ENCODE measurements around the gene ABCD1.
"Not testable (repeated sequence)": the region's sequence is repeated elsewhere in the genome, so short reads cannot be mapped to it uniquely, and the experiment has no call there.

ABCD1 gene

GRCh38 chrX:153724252-153725038, at the start of gene ABCD1, which contains the start of gene BCAP31:
Gene ABCD1, plus strand, starts transcription at chrX:153724856. Its CDS starts 411 bp downstream, at chrX:153725267.
Gene BCAP31, minus strand, starts transcription at chrX:153724387. Its CDS starts 1,143 bp downstream, at chrX:153723244.
- H3K4me2 ChIP-seq = peak within 1 kb of the TSS; percentile 86 to 95 (median 89)
- H3K36me3 ChIP-seq = peaks cover 19 to 41% (median 32%) of the 10 kb centered on the region in 11 experiments
- peak within 1 kb of the TSS; percentile 92 to 99 (median 97) for H3K27ac ChIP-seq
- TF ChIP-seq Cebpa-rat (IDR thresholded peaks at IDR 0.05) = no peak
- H3K9me3 ChIP-seq (replicated peaks in 1 of 11) = peaks cover 12 to 67% (median 41%) of the 10 kb centered on the region in 11 experiments; a peak in 21 of 22 replicates
- peak within 1 kb of the TSS; percentile 84 to 94 (median 91) for H3K9ac ChIP-seq
- peak within 1 kb of the TSS; percentile 65 to 79 (median 76) for H3K4me3 ChIP-seq
- H3K27me3 ChIP-seq = peaks cover 23 to 57% (median 39%) of the 10 kb centered on the region in 11 experiments
- H4K20me1 ChIP-seq = peaks cover 12 to 69% (median 46%) of the 10 kb centered on the region in 11 experiments; a peak in 19 of 22 replicates
- H3K4me1 ChIP-seq = peaks cover 50 to 64% (median 55%) of the 10 kb centered on the region in 10 experiments

GRCh38 chrX:153681175-153681574, 43.5 kb upstream of the ABCD1 start:
- H3K4me3 ChIP-seq = no peak overlapping the region
- H3K27ac ChIP-seq = no peak overlapping the region
- no peak overlapping the region for H3K9ac ChIP-seq
- H3K9me3 ChIP-seq (replicated peaks in 1 of 11) = peaks cover 15 to 39% (median 29%) of the 10 kb centered on the region in 11 experiments
- H3K4me1 ChIP-seq = no peaks in the 10 kb centered on the region
- H3K4me2 ChIP-seq = no peak overlapping the region
- peaks cover 3 to 57% (median 36%) of the 10 kb centered on the region in 11 experiments; a peak in 19 of 22 replicates for H3K27me3 ChIP-seq
- no peaks in the 10 kb centered on the region for H4K20me1 ChIP-seq
- no peaks in the 10 kb centered on the region for H3K36me3 ChIP-seq
- no peak for TF ChIP-seq Cebpa-rat (IDR thresholded peaks at IDR 0.05)

- H3K9ac ChIP-seq, H3K4me3 ChIP-seq, H4K20me1 ChIP-seq, H3K27ac ChIP-seq, H3K4me2 ChIP-seq, H3K36me3 ChIP-seq, H3K4me1 ChIP-seq: not testable (repeated sequence)
- peaks cover 16 to 42% (median 37%) of the 10 kb centered on the region in 11 experiments for H3K9me3 ChIP-seq (replicated peaks in 1 of 11)
- H3K27me3 ChIP-seq = peaks cover 3 to 44% (median 32%) of the 10 kb centered on the region in 11 experiments; a peak in 19 of 22 replicates
These were observed 41.2 kb upstream of the ABCD1 start for GRCh38 chrX:153683486-153683885.

GRCh38 chrX:153684467-153685155, 40.0 kb upstream of the ABCD1 start:
- TF ChIP-seq Cebpa-rat (IDR thresholded peaks at IDR 0.05) = no peak
- Histone ChIP-seq H3K27me3 (peaks cover 0 to 43% (median 32%) of the 10 kb centered on the region in 11 experiments; a peak in 19 of 22 replicates), H4K20me1 (peaks cover 0 to 3% (median 0%) of the 10 kb centered on the region in 11 experiments; a peak in 8 of 22 replicates), H3K4me1 (peaks cover 0 to 5% (median 0%) of the 10 kb centered on the region in 10 experiments; a peak in 2 of 20 replicates), H3K9ac (no peak overlapping the region), H3K9me3 (replicated peaks in 1 of 11) (peaks cover 16 to 44% (median 39%) of the 10 kb centered on the region in 11 experiments), H3K36me3 (no peaks in the 10 kb centered on the region), H3K27ac (no peak overlapping the region), H3K4me3 (no peak overlapping the region), H3K4me2 (no peak overlapping the region)

- no peak overlapping the region for H3K27ac ChIP-seq
These were observed 39.5 kb upstream of the ABCD1 start for GRCh38 chrX:153685156-153685536.

GRCh38 chrX:153685751-153686696, 38.6 kb upstream of the ABCD1 start:
- 0 out of 22 replicates have a peak overlapping the region, but pooled peaks of 1 of the 11 experiments have one; percentile 14 for H3K4me2 ChIP-seq
- H3K9me3 ChIP-seq (replicated peaks in 1 of 11) = peaks cover 16 to 54% (median 42%) of the 10 kb centered on the region in 11 experiments
- H4K20me1 ChIP-seq = peaks cover 0 to 17% (median 8%) of the 10 kb centered on the region in 11 experiments; a peak in 11 of 22 replicates
- H3K9ac ChIP-seq = no peak overlapping the region
- H3K27me3 ChIP-seq = peaks cover 0 to 39% (median 27%) of the 10 kb centered on the region in 11 experiments; a peak in 20 of 22 replicates
- H3K27ac ChIP-seq = no peak overlapping the region
- no peak overlapping the region for H3K4me3 ChIP-seq
- H3K36me3 ChIP-seq = no peaks in the 10 kb centered on the region; a peak in 1 of 22 replicates
- TF ChIP-seq Cebpa-rat (IDR thresholded peaks at IDR 0.05) = no peak
- peaks cover 0 to 6% (median 0%) of the 10 kb centered on the region in 10 experiments; a peak in 4 of 20 replicates for H3K4me1 ChIP-seq

More at GRCh38 chrX:153685156-153685536, 39.5 kb upstream of the ABCD1 start:
- H3K9me3 ChIP-seq (replicated peaks in 1 of 11) = peaks cover 16 to 48% (median 40%) of the 10 kb centered on the region in 11 experiments
- H3K9ac ChIP-seq = no peak overlapping the region
- peaks cover 0 to 43% (median 32%) of the 10 kb centered on the region in 11 experiments; a peak in 20 of 22 replicates for H3K27me3 ChIP-seq
- H3K36me3 ChIP-seq = no peaks in the 10 kb centered on the region; a peak in 1 of 22 replicates
- peaks cover 0 to 8% (median 4%) of the 10 kb centered on the region in 11 experiments; a peak in 11 of 22 replicates for H4K20me1 ChIP-seq
- no peak overlapping the region for H3K4me2 ChIP-seq
- H3K4me3 ChIP-seq = no peak overlapping the region
- no peak for TF ChIP-seq Cebpa-rat (IDR thresholded peaks at IDR 0.05)
- H3K4me1 ChIP-seq = peaks cover 0 to 6% (median 0%) of the 10 kb centered on the region in 10 experiments; a peak in 4 of 20 replicates

- no peak for TF ChIP-seq Cebpa-rat (IDR thresholded peaks at IDR 0.05)
- Histone ChIP-seq H4K20me1 (peaks cover 0 to 23% (median 8%) of the 10 kb centered on the region in 11 experiments; a peak in 12 of 22 replicates), H3K4me2 (peak overlapping the region in 2 of 11 experiments; percentile 14 to 44; a peak in 1 of 22 replicates), H3K27ac (no peak overlapping the region), H3K27me3 (peaks cover 0 to 32% (median 21%) of the 10 kb centered on the region in 11 experiments; a peak in 19 of 22 replicates), H3K9me3 (replicated peaks in 1 of 11) (peaks cover 16 to 54% (median 40%) of the 10 kb centered on the region in 11 experiments), H3K9ac (no peak overlapping the region), H3K4me3 (no peak overlapping the region), H3K36me3 (no peaks in the 10 kb centered on the region; a peak in 1 of 22 replicates), H3K4me1 (peaks cover 0 to 6% (median 0%) of the 10 kb centered on the region in 10 experiments; a peak in 4 of 20 replicates)
These were observed 37.9 kb upstream of the ABCD1 start for GRCh38 chrX:153686711-153687110.

Measured in BLaER1 treated with 17β-estradiol and CSF1 and Interleukin-3, amounts not matched to agents 10 nM and 100 nM (cell line).